ENCODE data around the gene DMRTC1B.
"Not testable (repeated sequence)": the region's sequence is repeated elsewhere in the genome, so short reads cannot be mapped to it uniquely, and the experiment has no call there.

DNA sequence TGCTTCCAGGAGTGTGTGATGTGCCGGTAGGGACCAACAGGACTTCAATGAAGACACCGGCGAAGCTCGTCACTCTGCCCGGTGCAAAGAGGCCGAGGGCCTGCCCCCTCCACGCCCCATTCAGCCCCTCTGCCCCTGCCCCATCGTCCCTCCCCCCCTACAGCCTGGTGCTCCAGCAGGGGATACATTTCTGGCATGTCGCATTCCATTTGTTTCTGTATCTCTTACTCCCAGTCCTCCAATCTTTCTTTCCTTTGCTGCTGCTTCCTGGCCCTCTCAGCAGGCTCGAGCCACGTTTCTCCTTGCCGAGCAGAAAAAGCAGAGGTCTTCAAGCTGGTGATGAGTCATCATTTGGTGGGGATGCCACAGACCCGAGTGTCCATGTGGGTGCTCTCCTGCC lies 31.4 kb downstream of the DMRTC1B start, which contains the start of gene FAM236D:
- TF ChIP-seq, protein P1, sequence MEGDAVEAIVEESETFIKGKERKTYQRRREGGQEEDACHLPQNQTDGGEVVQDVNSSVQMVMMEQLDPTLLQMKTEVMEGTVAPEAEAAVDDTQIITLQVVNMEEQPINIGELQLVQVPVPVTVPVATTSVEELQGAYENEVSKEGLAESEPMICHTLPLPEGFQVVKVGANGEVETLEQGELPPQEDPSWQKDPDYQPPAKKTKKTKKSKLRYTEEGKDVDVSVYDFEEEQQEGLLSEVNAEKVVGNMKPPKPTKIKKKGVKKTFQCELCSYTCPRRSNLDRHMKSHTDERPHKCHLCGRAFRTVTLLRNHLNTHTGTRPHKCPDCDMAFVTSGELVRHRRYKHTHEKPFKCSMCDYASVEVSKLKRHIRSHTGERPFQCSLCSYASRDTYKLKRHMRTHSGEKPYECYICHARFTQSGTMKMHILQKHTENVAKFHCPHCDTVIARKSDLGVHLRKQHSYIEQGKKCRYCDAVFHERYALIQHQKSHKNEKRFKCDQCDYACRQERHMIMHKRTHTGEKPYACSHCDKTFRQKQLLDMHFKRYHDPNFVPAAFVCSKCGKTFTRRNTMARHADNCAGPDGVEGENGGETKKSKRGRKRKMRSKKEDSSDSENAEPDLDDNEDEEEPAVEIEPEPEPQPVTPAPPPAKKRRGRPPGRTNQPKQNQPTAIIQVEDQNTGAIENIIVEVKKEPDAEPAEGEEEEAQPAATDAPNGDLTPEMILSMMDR (conservative IDR thresholded peaks at IDR 0.05; ENCODE audit: low read depth in 2 of 2), result not testable (repeated sequence)
- TF ChIP-seq POLR2AphosphoS5 (IDR thresholded peaks at IDR 0.05; ENCODE audit: low read depth); EZH2phosphoT487 (IDR thresholded peaks at IDR 0.05; ENCODE audit: unreplicated experiment): not testable (repeated sequence)
